ENCODE data around the gene IP6K3.

GRCh38 chr6:33692760-33693158, 53.9 kb downstream of the IP6K3 start:
- TF ChIP-seq EZH2 (IDR thresholded peaks at IDR 0.05) (no peak), POLR2AphosphoS5 (IDR thresholded peaks at IDR 0.05; ENCODE audit: borderline replicate concordance, low read depth, low read length) (no peak; the same call in 1 of the 2 replicates), FOXP2 (optimal IDR thresholded peaks at IDR 0.05; ENCODE audit: control extremely low read depth, extremely low read length, insufficient read depth) (no peak)
